IMR-90 (cell line): ENCODE measurements around the gene GCK. TPM values are rescaled to one million over a fixed set of nuclear protein-coding genes. Genes with fewer than 3 reads are reported as not detected.

Source experiments
- ATAC-seq: fragments of 200-7000 bp; cut with Tn5 transposase; 2 replicates; pipeline ENCODE4 v1.9.1; 2020; ENCODE audit warnings: low read depth, mild to moderate bottlenecking, moderate library complexity
- BruUV-seq: library from RNA; stranded (reverse); fragments of 400-500 nt; replicated peaks from 2 replicates; lab custom pipeline; 2021; lab: Mats Ljungman, UMichigan
- CTCF ChIA-PET: fragments of 300-600 bp; formaldehyde crosslinking; extraction: SDS; loops from one replicate; lab custom pipeline; 2021; ENCODE audit warnings: antibody characterized with exemption; lab: Yijun Ruan, JAX
- POLR2A ChIA-PET: fragments of 300-600 bp; sonication (Branson Sonifier 250); formaldehyde crosslinking; loops from one replicate; lab custom pipeline; 2022; ENCODE audit warnings: antibody characterized with exemption; ENCODE audit not compliant: unreplicated experiment; lab: Charles Lee
- DNase-seq: peaks from one replicate; pipeline ENCODE4 v3.0.0; 2013
- H2AFZ ChIP-seq: replicated peaks from 2 replicates; pipeline ENCODE3; 2013; ENCODE audit warnings: low read length, mild to moderate bottlenecking; ENCODE audit not compliant: poor library complexity
- H2AK5ac ChIP-seq: 2 replicates; pipeline ENCODE4 v1.6.1; 2013; ENCODE audit warnings: low read depth, low read length, inconsistent platforms
- H2AK9ac ChIP-seq: replicated peaks from 2 replicates; pipeline ENCODE3; 2013; ENCODE audit warnings: mild to moderate bottlenecking, low read depth, low read length, moderate library complexity; ENCODE audit not compliant: poor library complexity
- H2BK120ac ChIP-seq: 2 replicates; pipeline ENCODE4 v1.6.1; 2013; ENCODE audit warnings: low read depth, low read length, inconsistent platforms
- H2BK15ac ChIP-seq: 3 replicates; pipeline ENCODE4 v1.6.1; 2013; ENCODE audit warnings: low read depth, low read length, inconsistent platforms
- H2BK20ac ChIP-seq: 2 replicates; pipeline ENCODE4 v1.6.1; 2013; ENCODE audit warnings: low read depth, mild to moderate bottlenecking, inconsistent platforms, low read length, moderate library complexity
- H2BK5ac ChIP-seq: 2 replicates; pipeline ENCODE4 v1.6.1; 2013; ENCODE audit warnings: mild to moderate bottlenecking, low read depth, low read length, inconsistent platforms; ENCODE audit not compliant: poor library complexity, severe bottlenecking
- H3K14ac ChIP-seq: replicated peaks from 2 replicates; pipeline ENCODE4 v1.6.1; 2013; ENCODE audit warnings: low read depth, low read length, inconsistent platforms
- H3K18ac ChIP-seq: 2 replicates; pipeline ENCODE4 v1.6.1; 2013; ENCODE audit warnings: low read depth, low read length, control low read depth
- H3K23ac ChIP-seq: 2 replicates; pipeline ENCODE4 v1.6.1; 2013; ENCODE audit warnings: low read depth, low read length, inconsistent platforms
- H3K27ac ChIP-seq: 2 replicates; pipeline ENCODE4 v1.5.1; 2013; ENCODE audit warnings: mild to moderate bottlenecking, control low read depth, low read length; ENCODE audit not compliant: insufficient read depth
- H3K27me3 ChIP-seq: 2 replicates; pipeline ENCODE4 v1.6.1; 2013; ENCODE audit warnings: low read length; ENCODE audit not compliant: control insufficient read depth, insufficient read depth
- H3K36me3 ChIP-seq: 2 replicates; pipeline ENCODE4 v1.6.1; 2013; ENCODE audit warnings: low read length, mixed read lengths; ENCODE audit not compliant: control insufficient read depth, insufficient read depth
- H3K4ac ChIP-seq: 2 replicates; pipeline ENCODE4 v1.6.1; 2013; ENCODE audit warnings: low read depth, low read length, inconsistent platforms
- H3K4me1 ChIP-seq: 2 replicates; pipeline ENCODE4 v1.6.1; 2013; ENCODE audit warnings: low read length, mixed read lengths; ENCODE audit not compliant: control insufficient read depth, insufficient read depth
- H3K4me2 ChIP-seq: 2 replicates; pipeline ENCODE4 v1.6.1; 2013; ENCODE audit warnings: low read depth, mild to moderate bottlenecking, control low read depth, low read length, moderate library complexity
- H3K4me3 ChIP-seq: 2 replicates; pipeline ENCODE4 v1.5.1; 2013; ENCODE audit warnings: low read depth, mild to moderate bottlenecking, control low read depth, low read length, moderate library complexity; ENCODE audit not compliant: insufficient read depth
- H3K56ac ChIP-seq: 2 replicates; pipeline ENCODE4 v1.6.1; 2013; ENCODE audit warnings: low read length, inconsistent platforms; ENCODE audit not compliant: insufficient read depth; ENCODE audit errors: extremely low read depth
- H3K79me1 ChIP-seq, 2 experiments: 2 replicates each; pipeline ENCODE4 v1.6.1; 2013; ENCODE audit warnings: low read length in 2 of 2, inconsistent platforms in 1 of 2, low read depth in 1 of 2
- H3K9ac ChIP-seq: 2 replicates; pipeline ENCODE4 v1.6.1; 2013; ENCODE audit warnings: low read depth, low read length, control low read depth
- H3K9me1 ChIP-seq: 2 replicates; pipeline ENCODE4 v1.6.1; 2013; ENCODE audit warnings: low read length, inconsistent platforms; ENCODE audit not compliant: insufficient read depth
- H3K9me3 ChIP-seq: 2 replicates; pipeline ENCODE4 v1.6.1; 2013; ENCODE audit warnings: low read length; ENCODE audit not compliant: control insufficient read depth, insufficient read depth
- H4K20me1 ChIP-seq: 2 replicates; pipeline ENCODE4 v1.6.1; 2013; ENCODE audit warnings: low read length, inconsistent platforms; ENCODE audit not compliant: insufficient read depth
- H4K5ac ChIP-seq: 2 replicates; pipeline ENCODE4 v1.6.1; 2013; ENCODE audit warnings: mild to moderate bottlenecking, low read depth, low read length, control low read depth
- H4K8ac ChIP-seq, 2 experiments: 2 replicates each; pipeline ENCODE4 v1.6.1; 2013; ENCODE audit warnings: low read depth in 2 of 2, low read length in 2 of 2, control low read depth in 1 of 2, inconsistent platforms in 1 of 2
- H4K91ac ChIP-seq: 2 replicates; pipeline ENCODE4 v1.6.1; 2013; ENCODE audit warnings: low read depth, low read length, inconsistent platforms; ENCODE audit not compliant: insufficient read depth
- BHLHE40 ChIP-seq: fragments of 150-350 bp; IDR thresholded peaks from 2 replicates; pipeline ENCODE4 v1.6.1; 2016; ENCODE audit warnings: mild to moderate bottlenecking, low read depth, low read length
- MAZ ChIP-seq: IDR thresholded peaks from 2 replicates; pipeline ENCODE4 v1.6.1; 2012; ENCODE audit warnings: low read depth, mild to moderate bottlenecking, low read length, improper control_type of control experiment, moderate library complexity, borderline replicate concordance
- MXI1 ChIP-seq: IDR thresholded peaks from 2 replicates; pipeline ENCODE4 v1.6.1; 2012; ENCODE audit warnings: low read depth, mild to moderate bottlenecking, low read length, moderate library complexity, borderline replicate concordance
- NFE2L2 ChIP-seq: fragments of 150-350 bp; IDR thresholded peaks from 2 replicates; pipeline ENCODE4 v1.6.1; 2016; ENCODE audit warnings: low read depth, mild to moderate bottlenecking, low read length
- POLR2A ChIP-seq: IDR thresholded peaks from 2 replicates; pipeline ENCODE4 v1.6.1; 2012; ENCODE audit warnings: mild to moderate bottlenecking, low read depth, low read length
- RCOR1 ChIP-seq: IDR thresholded peaks from 2 replicates; pipeline ENCODE4 v1.6.1; 2012; ENCODE audit warnings: mild to moderate bottlenecking, low read length, improper control_type of control experiment; ENCODE audit not compliant: insufficient replicate concordance
- RFX5 ChIP-seq: IDR thresholded peaks from 2 replicates; pipeline ENCODE4 v1.8.0; 2012; ENCODE audit warnings: low read depth, mild to moderate bottlenecking, low read length, moderate library complexity
- WGBS, 2 experiments: methylation state at CpG; one replicate each; pipeline versions ENCODE4 v1.1.5 to v1.1.7; 2013; ENCODE audit warnings: missing lambda C conversion rate in 2 of 2; ENCODE audit not compliant: insufficient read length in 1 of 2; ENCODE audit errors: extremely low coverage in 2 of 2; 5-methylcytosine and 5-hydroxymethylcytosine counted together
- dilution Hi-C: fragments of 300-500 bp; cut with HindIII; formaldehyde crosslinking; loops from one replicate; pipeline ENCODE4 v1.14.3; 2018; ENCODE audit warnings: low sequenced_read_pairs; ENCODE audit not compliant: unreplicated experiment
- in situ Hi-C: fragments of 300-500 bp; cut with MboI; formaldehyde crosslinking; loops from 3 replicates; pipeline ENCODE4 v1.14.3; 2019; ENCODE audit warnings: low sequenced_read_pairs, inconsistent platforms, mixed read lengths
- intact Hi-C: fragments of 100-400 bp; cut with micrococcal nuclease; formaldehyde crosslinking; loops from 2 replicates; pipeline ENCODE4 v1.10.0; 2022
- polyA plus RNA-seq, 3 experiments: library from polyadenylated mRNA; depleted of rRNA; stranded (reverse); fragments of >200 nt; gene quantifications; 2 replicates each; pipeline ENCODE4 v1.2.3, GENCODE V29; 2012; ENCODE audit warnings: low replicate concordance in 1 of 3
- total RNA-seq: library from RNA; depleted of rRNA; stranded (reverse); fragments of >200 nt; gene quantifications from 2 replicates; pipeline ENCODE4 v1.2.3, GENCODE V29; 2012
- TF ChIP-seq, protein P1 (sequence below): fragments of 150-350 bp; IDR thresholded peaks from 2 replicates; pipeline ENCODE4 v1.6.1; 2016; ENCODE audit warnings: low read depth, mild to moderate bottlenecking, low read length, moderate library complexity, borderline replicate concordance

GCK gene
- total and polyA plus RNA-seq, 2 of the 4 experiments (the other 2 are of a cell fraction) = 0.14 to 0.18 TPM

DNA sequence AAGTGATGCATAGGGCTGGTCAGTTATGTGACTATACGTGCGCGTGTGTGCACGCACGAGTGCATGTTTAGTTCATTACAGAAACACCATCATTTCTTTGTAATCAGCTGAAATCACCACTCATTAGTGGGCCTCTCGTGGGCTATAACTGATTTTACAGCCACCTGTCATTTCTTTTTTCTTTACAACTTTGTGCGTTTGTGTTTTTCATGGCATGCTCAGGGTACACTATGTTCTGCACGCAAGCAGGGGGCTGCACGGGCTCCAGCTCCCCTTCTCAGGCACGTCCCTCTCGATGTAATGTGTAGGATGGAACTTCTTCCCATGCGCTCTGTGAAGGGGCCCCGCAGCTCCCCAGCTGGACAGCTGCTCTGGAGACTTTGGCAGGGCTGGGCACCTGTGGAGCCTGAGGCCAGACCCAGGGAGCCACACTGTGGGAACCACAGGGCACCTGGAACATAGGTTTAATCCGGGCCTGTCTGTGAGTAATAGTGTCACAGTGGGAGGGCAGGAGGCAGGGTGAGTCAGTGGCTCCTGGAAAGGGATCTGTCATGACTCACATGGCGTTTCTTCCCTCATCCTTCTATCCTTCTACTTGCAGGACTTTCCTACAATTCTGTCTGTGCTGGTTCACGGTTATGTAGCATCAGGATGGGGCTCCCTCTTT lies 4.9 kb downstream of the GCK start (continued):
- TF ChIP-seq MAZ (peak; percentile 24; the same call in 1 of the 2 replicates), RFX5 (no peak)

GRCh38 chr7:44183386-44183785 lies 5.9 kb downstream of the GCK start:
- Histone ChIP-seq H3K4me3 (no peak overlapping the region), H3K36me3 (no peaks in the 10 kb centered on the region), H2AFZ (no peak overlapping the region), H3K9me1 (no peaks in the 10 kb centered on the region), H3K14ac (no peak overlapping the region), H3K18ac (no peak overlapping the region), H3K4me1 (peaks cover 2% of the 10 kb centered on the region), H3K9me3 (peaks cover 18% of the 10 kb centered on the region), H3K27me3 (peaks cover 24% of the 10 kb centered on the region), H3K4ac (no peak overlapping the region), H3K27ac (no peak overlapping the region), H4K91ac (no peak overlapping the region), H2BK15ac (no peak overlapping the region), H2BK120ac (no peak overlapping the region), H3K56ac (no peak overlapping the region), H2BK5ac (no peak overlapping the region), H3K4me2 (no peak overlapping the region), H2BK20ac (no peak overlapping the region), H3K23ac (no peak overlapping the region), H2AK9ac (no peak overlapping the region), H2AK5ac (no peak overlapping the region), H4K20me1 (no peaks in the 10 kb centered on the region), H3K79me1 (no peaks in the 10 kb centered on the region; a peak in 1 of 4 replicates), H4K8ac (no peak overlapping the region), H3K9ac (no peak overlapping the region), H4K5ac (no peak overlapping the region)
- ChIA-PET CTCF (no interaction called here), POLR2A (no interaction called here)
- ATAC-seq = no peak
- DNase-seq = no peak
- BruUV-seq = no TSS peak
- dilution Hi-C loops = no loop called here
- WGBS, 2 experiments = no CpG with 5 or more reads among the region's 2 CpGs
- intact Hi-C loops = no loop called here
- in situ Hi-C loops = no loop called here
- no peak for TF ChIP-seq POLR2A
- TF ChIP-seq, protein P1, sequence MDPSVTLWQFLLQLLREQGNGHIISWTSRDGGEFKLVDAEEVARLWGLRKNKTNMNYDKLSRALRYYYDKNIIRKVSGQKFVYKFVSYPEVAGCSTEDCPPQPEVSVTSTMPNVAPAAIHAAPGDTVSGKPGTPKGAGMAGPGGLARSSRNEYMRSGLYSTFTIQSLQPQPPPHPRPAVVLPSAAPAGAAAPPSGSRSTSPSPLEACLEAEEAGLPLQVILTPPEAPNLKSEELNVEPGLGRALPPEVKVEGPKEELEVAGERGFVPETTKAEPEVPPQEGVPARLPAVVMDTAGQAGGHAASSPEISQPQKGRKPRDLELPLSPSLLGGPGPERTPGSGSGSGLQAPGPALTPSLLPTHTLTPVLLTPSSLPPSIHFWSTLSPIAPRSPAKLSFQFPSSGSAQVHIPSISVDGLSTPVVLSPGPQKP = no peak
- no peak for TF ChIP-seq MXI1
- TF ChIP-seq NFE2L2 = no peak
- TF ChIP-seq BHLHE40 = no peak
- TF ChIP-seq RCOR1 = no peak
